B cell (primary cell): ENCODE measurements around the gene DMRTA1. TPM values are rescaled to one million over a fixed set of nuclear protein-coding genes. Genes with fewer than 3 reads are reported as not detected.

ENCODE experiments used
- ATAC-seq: fragments of 200-7000 bp; cut with Tn5 transposase; one replicate; pipeline ENCODE4 v1.10.0; 2021; ENCODE audit warnings: low read depth, mild to moderate bottlenecking, moderate number of reproducible peaks, moderate library complexity
- CTCF ChIA-PET: fragments of 350-600 bp; sonication (Branson Sonifier 250); formaldehyde crosslinking; loops from one replicate; lab custom pipeline; 2021; ENCODE audit warnings: antibody characterized with exemption, inconsistent platforms; lab: Charles Lee
- POLR2A ChIA-PET: fragments of 350-600 bp; sonication (Branson Sonifier 250); formaldehyde crosslinking; loops from one replicate; lab custom pipeline; 2021; ENCODE audit warnings: antibody characterized with exemption; lab: Charles Lee
- DNase-seq: peaks from one replicate; pipeline ENCODE4 v3.0.0; 2013
- H2AFZ ChIP-seq: 2 replicates; pipeline ENCODE4 v1.6.1; 2012; ENCODE audit warnings: mild to moderate bottlenecking, low read depth, low read length; ENCODE audit not compliant: insufficient read depth, poor library complexity, severe bottlenecking
- H3K27ac ChIP-seq, 2 donors: 1 replicate in 1 of 2; 2 replicates in 1 of 2; pipeline ENCODE4 v1.5.1; 2012 to 2013; ENCODE audit warnings: low read length in 2 of 2, mild to moderate bottlenecking in 2 of 2, moderate library complexity in 1 of 2
- H3K27me3 ChIP-seq, 4 experiments: fragments of 200-600 bp in 1 of 4; sonication (generic) in 1 of 4; replicated peaks in 1 of 4; 1 replicate in 2 of 4; 2 replicates in 2 of 4; pipeline versions ENCODE4 v1.6.1 to v1.7.0; 2013 to 2016; ENCODE audit warnings: low read length in 3 of 4, mild to moderate bottlenecking in 2 of 4, mixed read lengths in 1 of 4, moderate library complexity in 1 of 4; ENCODE audit not compliant: insufficient read depth in 4 of 4, control insufficient read depth in 3 of 4; ENCODE audit errors: control extremely low read depth in 1 of 4
- H3K36me3 ChIP-seq, 2 experiments: replicated peaks in 1 of 2; 1 replicate in 1 of 2; 2 replicates in 1 of 2; pipeline versions ENCODE4 v1.6.1 to v1.7.1; 2013; ENCODE audit warnings: low read length in 1 of 2; ENCODE audit not compliant: insufficient read depth in 2 of 2, control insufficient read depth in 1 of 2; ENCODE audit errors: control extremely low read depth in 1 of 2, extremely low read depth in 1 of 2
- H3K4me1 ChIP-seq, 2 donors: fragments of 200-600 bp in 1 of 2; sonication (generic) in 1 of 2; 1 replicate in 1 of 2; 2 replicates in 1 of 2; pipeline versions ENCODE4 v1.5.1 to v1.6.1; 2013 to 2017; ENCODE audit warnings: low read length in 2 of 2; ENCODE audit not compliant: control insufficient read depth in 2 of 2, insufficient read depth in 2 of 2
- H3K4me2 ChIP-seq: replicated peaks from 2 replicates; pipeline ENCODE3; 2012; ENCODE audit warnings: mild to moderate bottlenecking, low read depth, low read length; ENCODE audit not compliant: poor library complexity, severe bottlenecking
- H3K4me3 ChIP-seq, 5 experiments: fragments of 200-600 bp in 1 of 5; sonication (generic) in 1 of 5; 1 replicate in 3 of 5; 2 replicates in 2 of 5; pipeline versions ENCODE4 v1.5.1 to v1.7.0; 2011 to 2016; ENCODE audit warnings: low read length in 4 of 5, mild to moderate bottlenecking in 4 of 5, low read depth in 2 of 5, control low read depth in 1 of 5, moderate library complexity in 1 of 5; ENCODE audit not compliant: insufficient read depth in 1 of 5; ENCODE audit errors: control extremely low read depth in 1 of 5, extremely low read depth in 1 of 5
- H3K79me2 ChIP-seq: fragments of 200-600 bp; sonication (generic); one replicate; pipeline ENCODE4 v1.6.0; 2016; ENCODE audit warnings: low read length; ENCODE audit not compliant: control insufficient read depth, insufficient read depth
- H3K9ac ChIP-seq: fragments of 200-600 bp; sonication (generic); 2 replicates; pipeline ENCODE4 v1.6.1; 2017; ENCODE audit warnings: mild to moderate bottlenecking, low read length, moderate library complexity
- H3K9me3 ChIP-seq, 3 donors: one replicate each; pipeline versions ENCODE4 v1.6.1 to v1.7.1; 2013; ENCODE audit warnings: low read length in 2 of 3; ENCODE audit not compliant: control insufficient read depth in 2 of 3, insufficient read depth in 1 of 3; ENCODE audit errors: control extremely low read depth in 1 of 3
- H4K20me1 ChIP-seq: 2 replicates; pipeline ENCODE4 v1.6.0; 2012; ENCODE audit warnings: mild to moderate bottlenecking, low read length; ENCODE audit not compliant: insufficient read depth, control insufficient read depth, poor library complexity, severe bottlenecking
- H3K27ac Mint-ChIP-seq: one replicate; pipeline ENCODE4 v1.8.0; 2021; ENCODE audit warnings: mixed read lengths
- H3K27me3 Mint-ChIP-seq: one replicate; pipeline ENCODE4 v1.8.0; 2021; ENCODE audit warnings: mixed read lengths
- H3K4me1 Mint-ChIP-seq: one replicate; pipeline ENCODE4 v1.8.0; 2021; ENCODE audit warnings: mixed read lengths
- H3K4me3 Mint-ChIP-seq: one replicate; pipeline ENCODE4 v1.8.0; 2021; ENCODE audit warnings: mixed read lengths
- H3K9me3 Mint-ChIP-seq: one replicate; pipeline ENCODE4 v1.8.0; 2022; ENCODE audit warnings: mixed read lengths; ENCODE audit not compliant: insufficient read depth
- EZH2 ChIP-seq: IDR thresholded peaks from 2 replicates; pipeline ENCODE4 v1.6.1; 2012; ENCODE audit warnings: borderline replicate concordance, low read depth, mild to moderate bottlenecking, moderate library complexity, low read length; ENCODE audit not compliant: insufficient read depth, poor library complexity, severe bottlenecking
- WGBS: methylation state at CpG from one replicate; pipeline ENCODE4 v1.1.5; 2013; ENCODE audit warnings: missing lambda C conversion rate; ENCODE audit not compliant: insufficient coverage; 5-methylcytosine and 5-hydroxymethylcytosine counted together
- intact Hi-C: fragments of 100-400 bp; cut with micrococcal nuclease; formaldehyde crosslinking; loops from one replicate; pipeline ENCODE4 v1.10.0; 2022
- polyA plus RNA-seq: library from polyadenylated mRNA; depleted of rRNA; stranded (reverse); fragments of >200 nt; gene quantifications from 2 replicates; pipeline ENCODE4 v1.2.3, GENCODE V29; 2012
- total RNA-seq, 2 donors: library from RNA; stranded (reverse); fragments of 120-200 nt in 1 of 2; gene quantifications; 1 replicate in 1 of 2; 2 replicates in 1 of 2; pipeline versions ENCODE4 v1.2.3 to v1.2.4, GENCODE V29; 2013 to 2022
- TF ChIP-seq, protein P1 (sequence below): fragments of 200-600 bp; IDR thresholded peaks from one replicate; pipeline ENCODE4 v1.8.0; 2022; ENCODE audit warnings: antibody characterized with exemption, mild to moderate bottlenecking

DMRTA1 gene
- total and polyA plus RNA-seq, 2 donors (not counting 1 experiment from before 2014, with no cell fraction given), result not detected

DNA sequence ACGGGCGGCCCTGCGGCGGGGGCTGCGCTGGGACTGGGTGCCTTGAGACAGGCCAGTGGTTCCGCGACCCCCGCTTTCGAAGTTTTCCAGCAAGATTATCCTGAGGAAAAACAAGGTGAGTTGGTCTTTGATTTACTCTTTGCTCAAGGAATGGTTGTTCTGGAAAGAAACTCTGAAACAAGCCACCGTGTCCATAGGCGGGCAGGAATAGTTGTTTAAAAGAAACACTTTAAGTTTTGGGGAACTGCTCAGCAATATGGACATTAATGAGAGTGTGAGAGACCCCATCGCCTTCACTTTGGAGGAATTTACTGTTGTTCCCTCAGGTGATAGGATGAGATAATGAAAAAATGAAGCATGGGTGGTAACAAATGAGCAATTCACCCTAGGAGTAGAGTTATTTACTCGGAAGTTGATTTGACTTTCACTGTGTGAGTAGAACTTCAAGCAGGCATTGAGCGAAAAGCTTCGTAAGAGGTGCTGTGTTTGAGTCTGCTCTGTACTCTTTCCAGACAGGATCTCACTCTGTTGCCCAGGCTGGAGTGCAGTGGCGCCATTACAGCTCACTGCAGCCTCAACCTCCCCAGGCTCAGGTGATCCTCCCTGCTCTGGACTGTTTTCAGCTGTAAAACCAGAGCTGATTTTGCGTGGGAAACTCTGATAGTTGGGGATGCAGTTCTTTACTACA lies 1.1 kb downstream of the DMRTA1 start:
- peak overlapping the region in 3 of 5 experiments; percentile 44 to 57 (median 47) for H3K4me3 ChIP-seq
- ChIA-PET CTCF (interaction anchor here (1.4 to 6.3 kb wide), 4 partner anchors 202 to 637 kb away, joined by 4 to 168 read pairs (median 6); no protein-coding TSS in a partner anchor), POLR2A (no interaction called here)
- peak overlapping the region; percentile 70 for H2AFZ ChIP-seq
- H3K27ac Mint-ChIP-seq, result no peak overlapping the region
- H3K27ac ChIP-seq, result no peak overlapping the region
- peaks cover 0 to 5% (median 2%) of the 10 kb centered on the region in 3 donors for H3K9me3 ChIP-seq
- H3K36me3 ChIP-seq, result no peaks in the 10 kb centered on the region
- 19% methylated on average over 14 of the region's 17 CpGs for WGBS
- intact Hi-C loops, result no loop called here
- no peaks in the 10 kb centered on the region for H4K20me1 ChIP-seq
- H3K4me1 Mint-ChIP-seq, result peaks cover 12% of the 10 kb centered on the region
- ATAC-seq (no peak), DNase-seq (no peak)
- H3K4me3 Mint-ChIP-seq, result peak overlapping the region; percentile 69
- peaks cover 11 to 20% of the 10 kb centered on the region in 2 donors for H3K4me1 ChIP-seq
- peak overlapping the region; percentile 57 for H3K9ac ChIP-seq
- peaks cover 65% of the 10 kb centered on the region for H3K27me3 Mint-ChIP-seq
- H3K79me2 ChIP-seq, result no peaks in the 10 kb centered on the region
- no peaks in the 10 kb centered on the region for H3K9me3 Mint-ChIP-seq
- no peak for TF ChIP-seq EZH2
- TF ChIP-seq, protein P1, sequence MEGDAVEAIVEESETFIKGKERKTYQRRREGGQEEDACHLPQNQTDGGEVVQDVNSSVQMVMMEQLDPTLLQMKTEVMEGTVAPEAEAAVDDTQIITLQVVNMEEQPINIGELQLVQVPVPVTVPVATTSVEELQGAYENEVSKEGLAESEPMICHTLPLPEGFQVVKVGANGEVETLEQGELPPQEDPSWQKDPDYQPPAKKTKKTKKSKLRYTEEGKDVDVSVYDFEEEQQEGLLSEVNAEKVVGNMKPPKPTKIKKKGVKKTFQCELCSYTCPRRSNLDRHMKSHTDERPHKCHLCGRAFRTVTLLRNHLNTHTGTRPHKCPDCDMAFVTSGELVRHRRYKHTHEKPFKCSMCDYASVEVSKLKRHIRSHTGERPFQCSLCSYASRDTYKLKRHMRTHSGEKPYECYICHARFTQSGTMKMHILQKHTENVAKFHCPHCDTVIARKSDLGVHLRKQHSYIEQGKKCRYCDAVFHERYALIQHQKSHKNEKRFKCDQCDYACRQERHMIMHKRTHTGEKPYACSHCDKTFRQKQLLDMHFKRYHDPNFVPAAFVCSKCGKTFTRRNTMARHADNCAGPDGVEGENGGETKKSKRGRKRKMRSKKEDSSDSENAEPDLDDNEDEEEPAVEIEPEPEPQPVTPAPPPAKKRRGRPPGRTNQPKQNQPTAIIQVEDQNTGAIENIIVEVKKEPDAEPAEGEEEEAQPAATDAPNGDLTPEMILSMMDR, result no peak
- peaks cover 0 to 44% (median 23%) of the 10 kb centered on the region in 4 experiments for H3K27me3 ChIP-seq
- peak overlapping the region; percentile 88 for H3K4me2 ChIP-seq

DNA sequence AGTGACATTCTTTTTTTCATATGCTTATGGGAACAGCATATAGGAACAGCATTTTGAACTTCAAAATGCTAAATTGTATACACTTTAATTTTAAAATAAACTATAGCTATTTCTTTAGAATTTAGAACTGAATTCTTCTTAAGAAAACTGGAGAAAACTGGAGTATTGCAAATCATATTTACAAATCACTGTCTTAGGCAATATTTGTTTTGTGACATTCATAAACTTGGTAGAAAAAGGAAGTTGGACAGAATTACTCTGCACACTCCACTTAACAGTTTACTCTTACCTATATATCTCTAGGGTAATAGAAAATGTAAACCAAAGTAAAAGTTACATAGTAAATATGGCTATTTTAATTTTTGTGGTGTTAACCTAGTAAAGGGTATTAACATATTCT lies 3.1 kb downstream of the DMRTA1 start:
- CTCF ChIA-PET, result interaction anchor here (1.1 to 6.3 kb wide), 3 partner anchors 205 to 639 kb away, joined by 3 to 168 read pairs (median 5); no protein-coding TSS in a partner anchor
- H3K9ac ChIP-seq, result no peak overlapping the region

More for the DNA sequence above, 3.1 kb downstream of the DMRTA1 start:
- Histone ChIP-seq H3K4me2 (no peak overlapping the region), H3K79me2 (no peaks in the 10 kb centered on the region), H3K27ac (no peak overlapping the region), H3K4me3 (no peak overlapping the region), H3K4me1 (peaks cover 11 to 20% of the 10 kb centered on the region in 2 donors), H3K36me3 (no peaks in the 10 kb centered on the region), H4K20me1 (no peaks in the 10 kb centered on the region), H2AFZ (no peak overlapping the region), H3K27me3 (peaks cover 0 to 39% (median 23%) of the 10 kb centered on the region in 4 experiments), H3K9me3 (peaks cover 0 to 5% (median 0%) of the 10 kb centered on the region in 3 donors)
- no peak for DNase-seq
- Mint-ChIP-seq H3K4me1 (peaks cover 12% of the 10 kb centered on the region), H3K4me3 (no peak overlapping the region), H3K27me3 (peaks cover 53% of the 10 kb centered on the region), H3K27ac (no peak overlapping the region), H3K9me3 (no peaks in the 10 kb centered on the region)
- no peak for ATAC-seq
- intact Hi-C loops, result no loop called here
- POLR2A ChIA-PET, result no interaction called here
- TF ChIP-seq EZH2, result no peak
- TF ChIP-seq, protein P1, result no peak
